AG09309 (cell line): ENCODE data around the gene GPX2.

Experiments used
- DNase-seq: peaks from one replicate; pipeline ENCODE4 v3.0.0-alpha.2; 2010; ENCODE audit warnings: low read depth
- H3K4me3 ChIP-seq: 2 replicates; pipeline ENCODE4 v1.5.1; 2011; ENCODE audit warnings: mild to moderate bottlenecking, low read depth, low read length, moderate library complexity; ENCODE audit not compliant: control insufficient read depth
- CTCF ChIP-seq: IDR thresholded peaks from 2 replicates; pipeline ENCODE4 v1.5.1; 2011; ENCODE audit warnings: mild to moderate bottlenecking, low read depth, low read length, inconsistent platforms; ENCODE audit not compliant: insufficient read depth, control insufficient read depth; ENCODE audit errors: missing control alignments

Gene GPX2

DNA sequence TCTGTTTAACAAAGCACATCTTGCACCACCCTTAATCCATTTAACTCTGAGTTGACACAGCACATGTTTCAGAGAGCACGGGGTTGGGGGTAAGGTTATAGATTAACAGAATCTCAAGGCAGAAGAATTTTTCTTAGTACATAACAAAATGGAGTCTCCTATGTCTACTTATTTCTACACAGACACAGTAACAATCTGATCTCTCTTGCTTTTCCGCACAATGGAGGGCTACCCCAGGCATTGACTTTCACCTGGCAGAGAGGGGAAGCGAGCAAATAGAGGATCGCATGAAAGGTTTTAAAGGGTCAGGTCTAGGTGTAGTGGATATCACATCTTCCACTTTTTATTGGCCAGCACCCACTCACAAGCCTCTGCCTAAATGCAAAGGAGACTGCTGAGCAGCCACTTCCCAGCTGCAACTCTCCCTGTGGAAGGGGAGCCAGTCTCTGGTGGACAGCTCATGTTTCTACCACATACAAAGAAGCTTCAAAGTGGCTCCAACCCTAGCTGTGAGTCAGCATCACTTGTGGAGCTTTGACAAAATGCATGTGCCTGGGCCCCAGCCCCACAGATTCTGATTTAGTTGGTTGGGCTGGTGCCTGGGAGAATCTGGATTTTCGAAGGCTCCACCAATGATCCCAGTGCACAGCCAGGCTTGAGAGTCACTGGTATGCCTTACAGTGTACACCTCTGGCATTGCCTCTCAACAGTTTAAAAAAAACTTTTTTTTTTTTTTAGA is 37.0 kb upstream of the GPX2 start:
- no peak for DNase-seq
- no peak for TF ChIP-seq CTCF
- H3K4me3 ChIP-seq, result no peak overlapping the region

DNA sequence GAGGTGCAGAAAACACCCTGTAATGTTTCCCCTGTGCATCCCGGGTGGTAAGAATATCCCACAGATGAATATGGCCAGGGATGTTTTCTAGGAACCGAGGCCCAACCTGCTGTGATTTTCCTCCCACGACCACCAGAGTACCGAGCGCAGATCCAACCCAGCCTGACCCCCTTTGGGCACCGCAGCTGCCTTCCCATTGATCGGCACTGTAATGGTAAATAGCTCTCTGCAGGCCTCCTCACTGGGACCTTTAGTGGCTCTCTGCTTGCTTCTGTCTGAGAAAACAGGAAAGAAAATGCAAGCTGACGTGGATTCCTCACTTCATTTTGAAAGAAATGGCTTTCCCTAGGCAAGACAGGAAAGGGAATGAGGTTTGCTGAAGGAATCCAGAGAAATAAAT is 32.0 kb upstream of the GPX2 start:
- no peak for TF ChIP-seq CTCF
- H3K4me3 ChIP-seq, result no peak overlapping the region
- DNase-seq, result no peak

- DNase-seq, result no peak
- TF ChIP-seq CTCF, result no peak
- no peak overlapping the region for H3K4me3 ChIP-seq
Observed at GRCh38 chr14:64973826-64974225, 31.3 kb upstream of the GPX2 start.

- no peak overlapping the region for H3K4me3 ChIP-seq
- no peak for TF ChIP-seq CTCF
- no peak for DNase-seq
Observed at GRCh38 chr14:64973026-64973442, 30.5 kb upstream of the GPX2 start.

DNA sequence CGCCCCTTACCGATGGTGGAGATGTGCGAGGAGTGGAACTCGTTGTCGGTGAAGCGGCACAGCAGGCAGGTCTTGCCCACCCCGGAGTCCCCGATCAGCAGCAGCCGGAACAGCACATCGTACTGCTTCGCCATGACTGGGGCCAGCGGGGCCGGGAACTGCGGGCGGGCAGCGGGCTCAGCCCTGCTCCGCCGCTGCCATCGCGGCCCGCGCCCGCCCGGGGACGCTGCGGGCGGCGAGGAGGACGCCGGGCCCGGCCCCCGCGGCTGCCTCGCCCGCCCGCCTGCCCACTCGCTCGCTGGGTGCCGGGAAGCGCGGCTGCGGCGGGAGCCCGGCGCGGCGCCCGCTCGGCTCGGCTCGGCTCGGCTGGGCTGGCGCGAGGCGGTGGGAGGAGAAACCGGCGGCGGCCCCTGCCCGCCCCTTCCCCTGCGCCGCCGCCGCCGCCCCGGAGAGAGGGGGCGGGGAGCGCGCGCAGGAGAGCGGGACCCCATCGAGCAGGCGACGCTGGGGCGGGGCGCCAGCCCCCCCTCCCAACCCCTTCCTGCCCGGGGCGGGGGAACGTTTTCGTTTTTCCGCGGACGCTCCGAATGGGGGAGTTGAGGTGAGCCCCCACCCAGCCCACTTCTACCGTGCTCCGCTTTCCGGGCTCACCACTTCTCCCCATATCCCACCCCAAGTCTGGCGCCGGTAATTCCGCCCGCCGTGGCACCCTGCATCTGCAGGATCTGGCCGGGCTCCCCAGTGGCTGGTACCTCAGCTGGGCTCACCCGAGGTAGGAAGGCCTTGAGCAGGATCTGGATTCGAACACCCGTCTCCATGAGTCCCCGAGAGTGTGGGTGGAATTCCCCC is 29.6 kb upstream of the GPX2 start, which contains the start of gene RAB15:
Gene RAB15, minus strand, starts transcription at position 394 of the 849 bp plus-strand sequence. Its CDS starts 260 bp downstream, at position 134.
- TF ChIP-seq CTCF, result no peak
- no peak for DNase-seq
- peak within 1 kb of the TSS; percentile 67 for H3K4me3 ChIP-seq

- no peak for TF ChIP-seq CTCF
- peak overlapping the region; percentile 67 for H3K4me3 ChIP-seq
- no peak for DNase-seq
Observed at GRCh38 chr14:64971491-64971942, 29.0 kb upstream of the GPX2 start.
